IMR-90 (cell line): ENCODE measurements around the gene PFDN6. TPM values are rescaled to one million over a fixed set of nuclear protein-coding genes. Genes with fewer than 3 reads are reported as not detected.
A peak's percentile ranks its signal among the peaks of the same experiment; 100 is the strongest.

ENCODE experiments used
- ATAC-seq: fragments of 200-7000 bp; cut with Tn5 transposase; 2 replicates; pipeline ENCODE4 v1.9.1; 2020; ENCODE audit warnings: low read depth, mild to moderate bottlenecking, moderate library complexity
- BruUV-seq: library from RNA; stranded (reverse); fragments of 400-500 nt; replicated peaks from 2 replicates; lab custom pipeline; 2021; lab: Mats Ljungman, UMichigan
- CTCF ChIA-PET: fragments of 300-600 bp; formaldehyde crosslinking; extraction: SDS; loops from one replicate; lab custom pipeline; 2021; ENCODE audit warnings: antibody characterized with exemption; lab: Yijun Ruan, JAX
- POLR2A ChIA-PET: fragments of 300-600 bp; sonication (Branson Sonifier 250); formaldehyde crosslinking; loops from one replicate; lab custom pipeline; 2022; ENCODE audit warnings: antibody characterized with exemption; ENCODE audit not compliant: unreplicated experiment; lab: Charles Lee
- DNase-seq: peaks from one replicate; pipeline ENCODE4 v3.0.0; 2013
- H2AFZ ChIP-seq: replicated peaks from 2 replicates; pipeline ENCODE3; 2013; ENCODE audit warnings: low read length, mild to moderate bottlenecking; ENCODE audit not compliant: poor library complexity
- H2AK5ac ChIP-seq: 2 replicates; pipeline ENCODE4 v1.6.1; 2013; ENCODE audit warnings: low read depth, low read length, inconsistent platforms
- H2AK9ac ChIP-seq: replicated peaks from 2 replicates; pipeline ENCODE3; 2013; ENCODE audit warnings: mild to moderate bottlenecking, low read depth, low read length, moderate library complexity; ENCODE audit not compliant: poor library complexity
- H2BK120ac ChIP-seq: 2 replicates; pipeline ENCODE4 v1.6.1; 2013; ENCODE audit warnings: low read depth, low read length, inconsistent platforms
- H2BK15ac ChIP-seq: 3 replicates; pipeline ENCODE4 v1.6.1; 2013; ENCODE audit warnings: low read depth, low read length, inconsistent platforms
- H2BK20ac ChIP-seq: 2 replicates; pipeline ENCODE4 v1.6.1; 2013; ENCODE audit warnings: low read depth, mild to moderate bottlenecking, inconsistent platforms, low read length, moderate library complexity
- H2BK5ac ChIP-seq: 2 replicates; pipeline ENCODE4 v1.6.1; 2013; ENCODE audit warnings: mild to moderate bottlenecking, low read depth, low read length, inconsistent platforms; ENCODE audit not compliant: poor library complexity, severe bottlenecking
- H3K14ac ChIP-seq: replicated peaks from 2 replicates; pipeline ENCODE4 v1.6.1; 2013; ENCODE audit warnings: low read depth, low read length, inconsistent platforms
- H3K18ac ChIP-seq: 2 replicates; pipeline ENCODE4 v1.6.1; 2013; ENCODE audit warnings: low read depth, low read length, control low read depth
- H3K23ac ChIP-seq: 2 replicates; pipeline ENCODE4 v1.6.1; 2013; ENCODE audit warnings: low read depth, low read length, inconsistent platforms
- H3K27ac ChIP-seq: 2 replicates; pipeline ENCODE4 v1.5.1; 2013; ENCODE audit warnings: mild to moderate bottlenecking, control low read depth, low read length; ENCODE audit not compliant: insufficient read depth
- H3K27me3 ChIP-seq: 2 replicates; pipeline ENCODE4 v1.6.1; 2013; ENCODE audit warnings: low read length; ENCODE audit not compliant: control insufficient read depth, insufficient read depth
- H3K36me3 ChIP-seq: 2 replicates; pipeline ENCODE4 v1.6.1; 2013; ENCODE audit warnings: low read length, mixed read lengths; ENCODE audit not compliant: control insufficient read depth, insufficient read depth
- H3K4ac ChIP-seq: 2 replicates; pipeline ENCODE4 v1.6.1; 2013; ENCODE audit warnings: low read depth, low read length, inconsistent platforms
- H3K4me1 ChIP-seq: 2 replicates; pipeline ENCODE4 v1.6.1; 2013; ENCODE audit warnings: low read length, mixed read lengths; ENCODE audit not compliant: control insufficient read depth, insufficient read depth
- H3K4me2 ChIP-seq: 2 replicates; pipeline ENCODE4 v1.6.1; 2013; ENCODE audit warnings: low read depth, mild to moderate bottlenecking, control low read depth, low read length, moderate library complexity
- H3K4me3 ChIP-seq: 2 replicates; pipeline ENCODE4 v1.5.1; 2013; ENCODE audit warnings: low read depth, mild to moderate bottlenecking, control low read depth, low read length, moderate library complexity; ENCODE audit not compliant: insufficient read depth
- H3K56ac ChIP-seq: 2 replicates; pipeline ENCODE4 v1.6.1; 2013; ENCODE audit warnings: low read length, inconsistent platforms; ENCODE audit not compliant: insufficient read depth; ENCODE audit errors: extremely low read depth
- H3K79me1 ChIP-seq, 2 experiments: 2 replicates each; pipeline ENCODE4 v1.6.1; 2013; ENCODE audit warnings: low read length in 2 of 2, inconsistent platforms in 1 of 2, low read depth in 1 of 2
- H3K9ac ChIP-seq: 2 replicates; pipeline ENCODE4 v1.6.1; 2013; ENCODE audit warnings: low read depth, low read length, control low read depth
- H3K9me1 ChIP-seq: 2 replicates; pipeline ENCODE4 v1.6.1; 2013; ENCODE audit warnings: low read length, inconsistent platforms; ENCODE audit not compliant: insufficient read depth
- H3K9me3 ChIP-seq: 2 replicates; pipeline ENCODE4 v1.6.1; 2013; ENCODE audit warnings: low read length; ENCODE audit not compliant: control insufficient read depth, insufficient read depth
- H4K20me1 ChIP-seq: 2 replicates; pipeline ENCODE4 v1.6.1; 2013; ENCODE audit warnings: low read length, inconsistent platforms; ENCODE audit not compliant: insufficient read depth
- H4K5ac ChIP-seq: 2 replicates; pipeline ENCODE4 v1.6.1; 2013; ENCODE audit warnings: mild to moderate bottlenecking, low read depth, low read length, control low read depth
- H4K8ac ChIP-seq, 2 experiments: 2 replicates each; pipeline ENCODE4 v1.6.1; 2013; ENCODE audit warnings: low read depth in 2 of 2, low read length in 2 of 2, control low read depth in 1 of 2, inconsistent platforms in 1 of 2
- H4K91ac ChIP-seq: 2 replicates; pipeline ENCODE4 v1.6.1; 2013; ENCODE audit warnings: low read depth, low read length, inconsistent platforms; ENCODE audit not compliant: insufficient read depth
- BHLHE40 ChIP-seq: fragments of 150-350 bp; IDR thresholded peaks from 2 replicates; pipeline ENCODE4 v1.6.1; 2016; ENCODE audit warnings: mild to moderate bottlenecking, low read depth, low read length
- CEBPB ChIP-seq: IDR thresholded peaks from 2 replicates; pipeline ENCODE4 v1.6.1; 2012; ENCODE audit warnings: low read depth, low read length, improper control_type of control experiment
- CHD1 ChIP-seq: IDR thresholded peaks from 2 replicates; pipeline ENCODE4 v1.6.1; 2012; ENCODE audit warnings: low read depth, low read length, improper control_type of control experiment
- ELK1 ChIP-seq: fragments of 150-350 bp; IDR thresholded peaks from 2 replicates; pipeline ENCODE4 v1.6.1; 2016; ENCODE audit warnings: low read depth, mild to moderate bottlenecking, low read length, moderate library complexity, borderline replicate concordance
- FOS ChIP-seq: fragments of 150-350 bp; IDR thresholded peaks from 2 replicates; pipeline ENCODE4 v1.6.1; 2016; ENCODE audit warnings: low read depth, low read length
- MAZ ChIP-seq: IDR thresholded peaks from 2 replicates; pipeline ENCODE4 v1.6.1; 2012; ENCODE audit warnings: low read depth, mild to moderate bottlenecking, low read length, improper control_type of control experiment, moderate library complexity, borderline replicate concordance
- MXI1 ChIP-seq: IDR thresholded peaks from 2 replicates; pipeline ENCODE4 v1.6.1; 2012; ENCODE audit warnings: low read depth, mild to moderate bottlenecking, low read length, moderate library complexity, borderline replicate concordance
- POLR2A ChIP-seq: IDR thresholded peaks from 2 replicates; pipeline ENCODE4 v1.6.1; 2012; ENCODE audit warnings: mild to moderate bottlenecking, low read depth, low read length
- RCOR1 ChIP-seq: IDR thresholded peaks from 2 replicates; pipeline ENCODE4 v1.6.1; 2012; ENCODE audit warnings: mild to moderate bottlenecking, low read length, improper control_type of control experiment; ENCODE audit not compliant: insufficient replicate concordance
- RFX5 ChIP-seq: IDR thresholded peaks from 2 replicates; pipeline ENCODE4 v1.8.0; 2012; ENCODE audit warnings: low read depth, mild to moderate bottlenecking, low read length, moderate library complexity
- SMC3 ChIP-seq: fragments of 150-350 bp; IDR thresholded peaks from 2 replicates; pipeline ENCODE4 v1.6.1; 2016; ENCODE audit warnings: low read depth, mild to moderate bottlenecking, antibody characterized with exemption, low read length, moderate library complexity
- WGBS, 2 experiments: methylation state at CpG; one replicate each; pipeline versions ENCODE4 v1.1.5 to v1.1.7; 2013; ENCODE audit warnings: missing lambda C conversion rate in 2 of 2; ENCODE audit not compliant: insufficient read length in 1 of 2; ENCODE audit errors: extremely low coverage in 2 of 2; 5-methylcytosine and 5-hydroxymethylcytosine counted together
- dilution Hi-C: fragments of 300-500 bp; cut with HindIII; formaldehyde crosslinking; loops from one replicate; pipeline ENCODE4 v1.14.3; 2018; ENCODE audit warnings: low sequenced_read_pairs; ENCODE audit not compliant: unreplicated experiment
- in situ Hi-C: fragments of 300-500 bp; cut with MboI; formaldehyde crosslinking; loops from 3 replicates; pipeline ENCODE4 v1.14.3; 2019; ENCODE audit warnings: low sequenced_read_pairs, inconsistent platforms, mixed read lengths
- intact Hi-C: fragments of 100-400 bp; cut with micrococcal nuclease; formaldehyde crosslinking; loops from 2 replicates; pipeline ENCODE4 v1.10.0; 2022
- polyA plus RNA-seq, 3 experiments: library from polyadenylated mRNA; depleted of rRNA; stranded (reverse); fragments of >200 nt; gene quantifications; 2 replicates each; pipeline ENCODE4 v1.2.3, GENCODE V29; 2012; ENCODE audit warnings: low replicate concordance in 1 of 3
- total RNA-seq: library from RNA; depleted of rRNA; stranded (reverse); fragments of >200 nt; gene quantifications from 2 replicates; pipeline ENCODE4 v1.2.3, GENCODE V29; 2012
- TF ChIP-seq, protein P1 (sequence below): fragments of 150-350 bp; IDR thresholded peaks from 2 replicates; pipeline ENCODE4 v1.6.1; 2017; ENCODE audit warnings: mild to moderate bottlenecking, antibody characterized with exemption, low read length, low read depth
- TF ChIP-seq, protein P2 (sequence below): conservative IDR thresholded peaks from 2 replicates; pipeline ENCODE4 v1.5.1; 2012; ENCODE audit warnings: mild to moderate bottlenecking, low read depth, low read length, improper control_type of control experiment

The PFDN6 gene
- total and polyA plus RNA-seq, 2 of the 4 experiments (the other 2 are of a cell fraction), result 24.4 to 92.1 TPM

DNA sequence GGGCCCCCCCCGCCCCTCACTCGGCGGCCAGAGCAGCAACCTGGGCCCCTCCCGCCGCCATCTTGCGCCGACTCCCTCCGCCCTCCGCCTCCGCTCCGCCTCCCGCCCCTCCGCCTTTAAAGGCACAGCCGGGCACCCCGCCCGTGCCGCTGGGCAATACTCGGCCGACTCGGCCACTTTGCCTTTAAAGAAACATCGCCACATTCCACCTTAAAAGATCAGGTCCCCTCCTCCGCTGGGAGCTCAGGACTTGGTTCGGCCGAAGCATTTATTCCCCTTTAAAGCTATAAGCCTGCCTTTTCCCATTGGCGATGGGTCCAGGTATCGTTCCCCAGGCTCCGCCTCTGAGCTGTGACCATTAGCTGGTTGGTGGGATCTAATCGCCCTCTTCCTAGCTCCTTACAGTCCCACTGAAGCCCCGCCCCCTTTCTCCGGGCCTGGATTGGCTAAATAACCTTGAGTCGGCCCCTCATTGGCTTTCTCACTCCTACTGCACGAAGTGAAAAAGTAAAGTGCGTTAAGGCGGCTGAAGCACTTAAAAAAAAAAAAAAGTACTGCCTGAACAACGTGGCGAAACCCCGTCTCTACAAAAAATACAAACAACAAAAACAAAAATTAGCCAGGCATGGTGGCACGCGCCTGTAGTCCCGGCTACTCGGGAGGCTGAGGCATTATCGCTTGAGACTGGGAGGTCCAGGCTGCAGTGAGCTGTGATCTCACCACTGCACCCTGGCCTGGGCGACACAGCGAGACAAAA is 28.4 kb downstream of the PFDN6 start, which contains the start of gene ZBTB22:
Gene ZBTB22, minus strand, starts transcription at position 76 of the 757 bp plus-strand sequence. CDS start 828 bp downstream, outside the sequence.
- 0 out of 2 replicates have a peak within 1 kb of the TSS, but pooled peaks have one; percentile 26 for H3K56ac ChIP-seq
- peaks cover 28% of the 10 kb centered on the region for H3K36me3 ChIP-seq
- peaks cover 22% of the 10 kb centered on the region for H3K9me1 ChIP-seq
- H2BK5ac ChIP-seq, result peak within 1 kb of the TSS; percentile 97
- H2BK20ac ChIP-seq, result 0 out of 2 replicates have a peak within 1 kb of the TSS, but pooled peaks have one; percentile 33
- H2BK15ac ChIP-seq, result peak within 1 kb of the TSS; percentile 30; the same call in 1 of the 3 replicates
- BruUV-seq, result no TSS peak
- H2AK5ac ChIP-seq, result peak within 1 kb of the TSS; percentile 81; the same call in 1 of the 2 replicates
- ChIA-PET POLR2A (interaction anchor here (0.7 to 1.5 kb wide), 3 partner anchors 29 to 105 kb away, joined by 3 to 7 read pairs (median 6); partner anchors contain the start of genes PFDN6 and WDR46), CTCF (no interaction called here)
- H3K4ac ChIP-seq, result peak within 1 kb of the TSS; percentile 85
- H3K27ac ChIP-seq, result peak within 1 kb of the TSS; percentile 98
- H3K9ac ChIP-seq, result peak within 1 kb of the TSS; percentile 50
- no peaks in the 10 kb centered on the region for H3K9me3 ChIP-seq
- H3K4me1 ChIP-seq, result peaks cover 35% of the 10 kb centered on the region
- intact Hi-C loops (no loop called here), in situ Hi-C loops (no loop called here), dilution Hi-C loops (no loop called here)
- H2AFZ ChIP-seq, result peak within 1 kb of the TSS; percentile 85
- H3K4me2 ChIP-seq, result peak within 1 kb of the TSS; percentile 70
- H3K4me3 ChIP-seq, result peak within 1 kb of the TSS; percentile 55
- peak within 1 kb of the TSS; percentile 29 for H4K5ac ChIP-seq
- peaks cover 36 to 81% of the 10 kb centered on the region in 2 experiments for H3K79me1 ChIP-seq
- H3K18ac ChIP-seq, result peak within 1 kb of the TSS; percentile 8; the same call in 1 of the 2 replicates
- no peaks in the 10 kb centered on the region for H3K27me3 ChIP-seq
- H4K8ac ChIP-seq, result peak within 1 kb of the TSS; percentile 40 to 69; a peak in 3 of 4 replicates
- H3K14ac ChIP-seq, result peak within 1 kb of the TSS; percentile 65
- peak within 1 kb of the TSS; percentile 76; the same call in 1 of the 2 replicates for H2BK120ac ChIP-seq
- peak; percentile 74 for ATAC-seq
- DNase-seq, result peak; percentile 99
- H3K23ac ChIP-seq, result peak within 1 kb of the TSS; percentile 71; the same call in 1 of the 2 replicates
- H4K20me1 ChIP-seq, result peaks cover 10% of the 10 kb centered on the region
- peak within 1 kb of the TSS; percentile 59 for H2AK9ac ChIP-seq
- peak within 1 kb of the TSS; percentile 7 for H4K91ac ChIP-seq
- 3% methylated on average over 12 of the region's 44 CpGs; no CpG with 5 or more reads in 1 of the 2 experiments for WGBS, 2 experiments
- TF ChIP-seq CEBPB (no peak), FOS (no peak), MAZ (peak; percentile 95), SMC3 (no peak), BHLHE40 (peak; percentile 63), RCOR1 (no peak), MXI1 (no peak), ELK1 (no peak), CHD1 (no peak), RFX5 (no peak), POLR2A (peak; percentile 53; the same call in 1 of the 2 replicates)
- TF ChIP-seq, protein P1, sequence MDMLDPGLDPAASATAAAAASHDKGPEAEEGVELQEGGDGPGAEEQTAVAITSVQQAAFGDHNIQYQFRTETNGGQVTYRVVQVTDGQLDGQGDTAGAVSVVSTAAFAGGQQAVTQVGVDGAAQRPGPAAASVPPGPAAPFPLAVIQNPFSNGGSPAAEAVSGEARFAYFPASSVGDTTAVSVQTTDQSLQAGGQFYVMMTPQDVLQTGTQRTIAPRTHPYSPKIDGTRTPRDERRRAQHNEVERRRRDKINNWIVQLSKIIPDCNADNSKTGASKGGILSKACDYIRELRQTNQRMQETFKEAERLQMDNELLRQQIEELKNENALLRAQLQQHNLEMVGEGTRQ, result no peak; the same call in 1 of the 2 replicates
- TF ChIP-seq, protein P2, sequence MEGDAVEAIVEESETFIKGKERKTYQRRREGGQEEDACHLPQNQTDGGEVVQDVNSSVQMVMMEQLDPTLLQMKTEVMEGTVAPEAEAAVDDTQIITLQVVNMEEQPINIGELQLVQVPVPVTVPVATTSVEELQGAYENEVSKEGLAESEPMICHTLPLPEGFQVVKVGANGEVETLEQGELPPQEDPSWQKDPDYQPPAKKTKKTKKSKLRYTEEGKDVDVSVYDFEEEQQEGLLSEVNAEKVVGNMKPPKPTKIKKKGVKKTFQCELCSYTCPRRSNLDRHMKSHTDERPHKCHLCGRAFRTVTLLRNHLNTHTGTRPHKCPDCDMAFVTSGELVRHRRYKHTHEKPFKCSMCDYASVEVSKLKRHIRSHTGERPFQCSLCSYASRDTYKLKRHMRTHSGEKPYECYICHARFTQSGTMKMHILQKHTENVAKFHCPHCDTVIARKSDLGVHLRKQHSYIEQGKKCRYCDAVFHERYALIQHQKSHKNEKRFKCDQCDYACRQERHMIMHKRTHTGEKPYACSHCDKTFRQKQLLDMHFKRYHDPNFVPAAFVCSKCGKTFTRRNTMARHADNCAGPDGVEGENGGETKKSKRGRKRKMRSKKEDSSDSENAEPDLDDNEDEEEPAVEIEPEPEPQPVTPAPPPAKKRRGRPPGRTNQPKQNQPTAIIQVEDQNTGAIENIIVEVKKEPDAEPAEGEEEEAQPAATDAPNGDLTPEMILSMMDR, result no peak
